SHP77 (cell line): Measurements from ENCODE around the gene PIWIL4.

Experiments used
- DNase-seq, 2 experiments: peaks; one replicate each; lab custom pipeline; 2025; lab: John Stamatoyannopoulos, UW

The PIWIL4 gene

DNA sequence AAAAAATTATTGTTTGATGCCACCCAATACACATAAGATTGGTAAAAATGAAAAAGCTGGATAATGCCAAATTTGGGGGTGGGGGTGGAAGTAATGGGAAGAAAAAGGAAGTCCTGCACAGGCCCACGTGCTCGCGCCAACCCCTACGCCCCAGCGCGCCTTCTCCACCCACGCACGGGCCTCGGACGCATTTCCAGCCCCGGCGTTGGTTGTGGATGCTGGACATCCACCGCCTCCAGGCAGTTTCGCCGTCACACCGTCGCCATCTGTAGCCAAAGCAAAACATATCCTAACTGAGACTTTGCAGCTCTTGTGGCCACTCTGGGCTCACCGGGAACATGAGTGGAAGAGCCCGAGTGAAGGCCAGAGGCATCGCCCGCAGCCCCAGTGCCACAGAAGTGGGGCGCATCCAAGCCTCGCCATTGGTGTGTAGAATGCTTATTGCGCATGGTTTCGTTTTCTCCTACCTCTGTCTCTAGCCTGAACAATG, at the start of gene PIWIL4:
PIWIL4 (plus strand) TSS at position 188 of the 490 bp plus-strand sequence; CDS start at position 339, 151 bp downstream.
- DNase-seq: no peak

DNA sequence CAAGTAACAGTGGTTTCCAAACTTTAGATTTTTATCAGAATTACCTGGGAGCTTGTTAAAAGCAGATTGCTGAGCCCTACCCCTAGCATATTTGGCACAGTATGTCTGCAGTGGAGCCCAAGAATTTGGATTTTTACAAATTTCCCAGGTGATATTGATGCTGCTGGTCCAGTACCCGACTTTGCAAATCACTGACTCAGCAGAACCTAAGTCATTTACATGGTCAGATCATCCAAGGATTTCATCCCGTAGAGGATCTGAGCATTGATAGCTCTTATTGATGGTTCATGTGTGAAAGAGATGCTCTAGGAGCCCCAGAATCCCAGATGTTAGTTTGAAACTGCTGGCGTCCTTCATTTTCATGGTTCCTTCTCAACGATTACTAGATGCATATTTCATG, 48.9 kb upstream of the PIWIL4 start:
- no peak for DNase-seq

- DNase-seq: no peak
Measured at GRCh38 chr11:94519478-94520084, 47.6 kb upstream of the PIWIL4 start.

DNA sequence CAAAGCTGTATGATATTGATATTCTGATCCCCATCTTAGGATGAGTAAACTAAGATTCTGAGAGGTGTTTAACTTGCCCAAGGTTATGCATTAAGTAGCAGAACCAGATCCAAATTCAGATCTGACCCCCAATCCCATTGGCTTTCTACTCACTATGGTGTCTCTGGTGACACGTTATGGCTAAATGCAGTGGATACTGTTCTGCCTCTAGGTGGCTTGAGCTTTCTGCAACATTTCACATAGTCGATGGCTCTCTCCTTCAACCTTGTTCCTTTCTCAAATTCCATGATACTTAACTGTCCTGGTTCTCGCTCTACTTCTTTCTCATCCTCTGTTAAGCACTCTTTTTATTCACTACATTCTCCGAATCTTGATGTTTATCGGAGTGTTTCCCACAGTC, 45.5 kb upstream of the PIWIL4 start:
- no peak for DNase-seq

DNA sequence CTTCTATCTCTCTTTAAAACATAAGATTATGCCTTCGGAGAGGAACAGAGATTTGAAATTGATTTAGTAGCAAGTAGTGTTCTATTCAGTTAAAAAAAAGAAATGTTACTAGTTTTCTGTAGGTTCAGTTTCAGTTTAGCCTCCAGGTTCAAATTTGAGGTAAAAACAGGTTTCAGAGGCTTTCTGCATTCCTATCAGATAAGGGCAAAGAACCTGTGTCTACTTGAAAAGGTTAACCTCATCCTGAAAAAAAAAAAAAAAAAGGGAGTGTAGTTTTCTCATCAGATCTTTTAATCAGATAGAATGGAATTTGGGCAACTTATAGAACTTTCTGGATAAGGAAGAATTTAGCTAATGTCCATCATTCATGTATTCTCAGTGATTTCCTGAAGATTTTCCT, 42.8 kb upstream of the PIWIL4 start:
- no peak for DNase-seq

- no peak for DNase-seq
Measured at GRCh38 chr11:94525546-94526324, 41.4 kb upstream of the PIWIL4 start.

DNA sequence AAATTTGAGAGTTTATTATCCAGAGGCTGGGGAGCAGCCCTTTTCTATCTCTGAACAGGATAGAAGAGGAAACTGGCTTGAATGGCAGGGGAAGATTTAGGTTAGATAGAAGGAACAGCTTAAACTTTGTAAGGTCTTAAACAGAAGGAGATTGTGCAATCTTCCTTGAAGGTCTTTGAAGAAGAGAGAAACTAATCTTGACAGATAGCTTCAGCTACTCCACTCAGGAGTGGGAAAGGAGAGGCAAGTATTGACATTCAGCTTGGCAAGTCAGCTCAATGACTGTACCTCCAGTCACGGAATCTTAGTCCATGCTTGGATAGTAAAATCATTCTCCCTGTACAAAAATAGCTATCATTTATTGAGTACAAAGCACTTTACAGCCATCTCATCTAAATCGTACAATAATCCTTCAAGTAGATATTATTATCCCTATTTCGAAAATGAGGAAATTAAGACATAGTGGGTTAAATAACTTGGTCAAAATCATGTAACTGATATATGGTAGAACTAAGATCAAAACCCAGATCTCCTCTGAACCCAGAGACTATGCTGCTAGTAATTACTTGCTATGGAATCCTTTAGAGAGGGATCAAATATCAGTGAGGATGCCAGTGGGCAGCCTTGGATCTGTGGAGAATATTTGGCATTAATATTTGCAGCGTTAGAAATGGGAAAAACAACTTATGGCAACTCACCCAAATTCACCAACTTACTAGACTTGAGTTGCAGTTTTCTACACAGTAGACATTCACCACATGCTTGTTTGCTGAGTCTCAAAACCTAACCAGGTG, 40.3 kb upstream of the PIWIL4 start:
- no peak for DNase-seq

DNA sequence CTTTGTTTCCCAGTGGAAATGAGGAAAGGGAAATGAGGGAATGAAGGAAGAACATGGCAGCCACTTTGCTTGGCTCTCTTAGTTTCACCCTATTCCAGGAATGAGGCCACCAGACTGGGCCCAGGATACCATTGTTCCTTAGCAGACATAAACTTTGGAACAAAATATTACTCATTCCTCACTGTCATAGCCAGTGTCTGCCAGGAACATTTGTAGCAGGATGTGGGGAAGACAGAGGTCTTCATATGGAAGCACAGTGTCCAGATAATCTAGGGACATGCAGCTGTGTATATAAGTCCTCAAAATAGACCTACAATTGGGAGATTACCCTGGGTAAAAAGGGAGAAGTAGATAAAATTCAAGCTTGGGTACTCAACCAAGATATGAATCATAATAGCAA, 38.6 kb upstream of the PIWIL4 start:
- no peak for DNase-seq

- no peak for DNase-seq
Measured at GRCh38 chr11:94532211-94532610, 35.0 kb upstream of the PIWIL4 start.

DNA sequence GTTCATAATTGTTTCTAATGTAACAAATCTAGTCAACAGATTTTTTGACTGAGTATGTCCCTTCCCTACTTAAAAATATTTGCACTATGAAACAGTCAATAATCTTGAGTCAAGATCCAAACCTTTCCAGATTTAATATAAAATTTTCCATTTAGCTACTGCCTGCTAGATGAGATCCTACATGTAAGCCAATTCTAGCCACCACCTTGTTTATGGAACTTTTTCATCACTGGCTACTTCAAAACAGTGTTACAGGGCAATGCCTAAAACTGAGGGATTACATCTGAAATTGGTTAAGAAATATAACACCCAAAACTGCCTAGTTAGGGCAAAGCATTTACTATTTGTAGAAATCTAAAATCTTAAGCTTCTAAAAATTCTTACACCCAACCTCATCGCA, 34.0 kb upstream of the PIWIL4 start:
- no peak for DNase-seq

DNA sequence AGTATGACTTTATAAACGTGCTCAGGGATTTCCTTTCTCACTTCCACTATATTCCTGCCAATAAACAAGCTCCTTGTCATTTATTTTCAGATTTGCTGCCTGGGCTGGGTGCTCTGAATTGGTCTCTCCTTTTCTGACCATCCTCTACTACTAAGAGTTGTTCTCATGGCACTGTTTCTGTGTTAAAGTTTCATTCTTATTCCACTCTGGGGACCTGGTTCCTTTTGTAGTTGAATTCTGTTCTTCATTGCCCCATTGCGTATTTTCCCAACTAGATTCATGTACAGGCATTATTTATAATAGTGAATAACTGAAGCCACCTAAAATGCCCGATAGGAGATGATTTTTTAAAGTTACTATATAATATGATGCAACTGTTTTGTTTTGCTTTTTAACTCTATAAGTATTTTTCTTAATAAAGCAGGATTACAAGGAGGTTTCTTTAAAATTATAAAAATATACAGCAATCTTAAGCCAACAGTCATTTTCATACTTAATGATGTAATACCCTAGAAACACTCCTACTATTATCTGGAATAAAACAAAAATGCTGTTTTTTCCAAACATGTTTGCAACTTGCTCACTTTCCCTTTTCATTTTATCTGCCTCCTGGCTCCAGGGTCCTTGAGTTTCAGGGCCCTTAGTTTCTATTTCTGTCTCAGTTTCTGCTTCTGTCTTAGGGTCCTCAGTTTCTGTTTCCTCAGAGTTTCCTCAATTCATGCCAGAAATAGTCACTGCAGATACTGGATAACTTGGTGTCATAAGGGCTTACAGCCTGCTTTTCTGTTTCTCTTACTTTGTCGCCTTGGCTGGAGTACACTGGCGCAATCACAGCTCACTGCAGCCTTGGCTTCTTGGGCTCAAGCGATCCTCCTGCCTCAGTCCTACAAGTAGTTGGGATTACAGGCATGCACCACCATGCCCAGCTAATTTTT, 33.2 kb upstream of the PIWIL4 start:
- DNase-seq: no peak

DNA sequence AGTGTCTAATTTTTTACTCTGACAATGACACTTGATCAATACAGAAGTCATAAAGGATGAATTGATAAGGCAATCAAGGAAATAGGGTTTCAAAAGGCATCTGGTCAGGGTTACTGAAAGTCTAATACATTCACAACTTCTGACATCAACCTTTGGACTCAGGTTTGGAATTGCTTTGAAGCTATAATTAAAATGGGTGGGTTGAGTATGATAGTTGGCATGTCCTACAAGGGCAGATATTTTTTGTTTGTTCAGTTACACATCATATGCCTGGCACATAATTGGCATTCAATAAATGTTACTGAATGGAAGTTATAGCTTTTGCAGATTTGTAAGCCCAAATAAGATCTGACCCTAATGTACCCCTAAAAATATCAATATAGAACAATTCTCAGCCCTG, 30.8 kb upstream of the PIWIL4 start:
- DNase-seq: no peak

- DNase-seq: no peak
Measured at GRCh38 chr11:94537031-94537600, 30.1 kb upstream of the PIWIL4 start.

GRCh38 chr11:94539420-94539819, 27.7 kb upstream of the PIWIL4 start:
- DNase-seq: no peak

DNA sequence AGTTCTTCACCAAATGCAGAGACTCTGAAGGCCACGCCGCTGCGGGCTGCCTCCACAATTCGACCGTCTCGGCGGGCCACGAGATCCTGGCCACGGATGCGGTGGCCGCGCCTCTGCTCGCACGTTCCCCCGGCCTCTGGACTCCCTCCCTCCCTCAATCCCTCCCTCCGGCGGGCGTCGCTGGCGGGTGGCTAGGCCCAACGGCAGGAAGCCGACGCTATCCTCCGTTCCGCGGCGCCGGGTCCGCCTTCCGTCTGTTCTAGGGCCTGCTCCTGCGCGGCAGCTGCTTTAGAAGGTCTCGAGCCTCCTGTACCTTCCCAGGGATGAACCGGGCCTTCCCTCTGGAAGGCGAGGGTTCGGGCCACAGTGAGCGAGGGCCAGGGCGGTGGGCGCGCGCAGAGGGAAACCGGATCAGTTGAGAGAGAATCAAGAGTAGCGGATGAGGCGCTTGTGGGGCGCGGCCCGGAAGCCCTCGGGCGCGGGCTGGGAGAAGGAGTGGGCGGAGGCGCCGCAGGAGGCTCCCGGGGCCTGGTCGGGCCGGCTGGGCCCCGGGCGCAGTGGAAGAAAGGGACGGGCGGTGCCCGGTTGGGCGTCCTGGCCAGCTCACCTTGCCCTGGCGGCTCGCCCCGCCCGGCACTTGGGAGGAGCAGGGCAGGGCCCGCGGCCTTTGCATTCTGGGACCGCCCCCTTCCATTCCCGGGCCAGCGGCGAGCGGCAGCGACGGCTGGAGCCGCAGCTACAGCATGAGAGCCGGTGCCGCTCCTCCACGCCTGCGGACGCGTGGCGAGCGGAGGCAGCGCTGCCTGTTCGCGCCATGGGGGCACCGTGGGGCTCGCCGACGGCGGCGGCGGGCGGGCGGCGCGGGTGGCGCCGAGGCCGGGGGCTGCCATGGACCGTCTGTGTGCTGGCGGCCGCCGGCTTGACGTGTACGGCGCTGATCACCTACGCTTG, 23.2 kb upstream of the PIWIL4 start, which contains the start of gene FUT4:
FUT4 (plus strand) TSS at position 227 of the 951 bp plus-strand sequence; CDS start at position 440, 213 bp downstream.
- DNase-seq: peak; percentile 50 to 64

- no peak for DNase-seq
Measured at GRCh38 chr11:94544646-94545263, 22.4 kb upstream of the PIWIL4 start.

DNA sequence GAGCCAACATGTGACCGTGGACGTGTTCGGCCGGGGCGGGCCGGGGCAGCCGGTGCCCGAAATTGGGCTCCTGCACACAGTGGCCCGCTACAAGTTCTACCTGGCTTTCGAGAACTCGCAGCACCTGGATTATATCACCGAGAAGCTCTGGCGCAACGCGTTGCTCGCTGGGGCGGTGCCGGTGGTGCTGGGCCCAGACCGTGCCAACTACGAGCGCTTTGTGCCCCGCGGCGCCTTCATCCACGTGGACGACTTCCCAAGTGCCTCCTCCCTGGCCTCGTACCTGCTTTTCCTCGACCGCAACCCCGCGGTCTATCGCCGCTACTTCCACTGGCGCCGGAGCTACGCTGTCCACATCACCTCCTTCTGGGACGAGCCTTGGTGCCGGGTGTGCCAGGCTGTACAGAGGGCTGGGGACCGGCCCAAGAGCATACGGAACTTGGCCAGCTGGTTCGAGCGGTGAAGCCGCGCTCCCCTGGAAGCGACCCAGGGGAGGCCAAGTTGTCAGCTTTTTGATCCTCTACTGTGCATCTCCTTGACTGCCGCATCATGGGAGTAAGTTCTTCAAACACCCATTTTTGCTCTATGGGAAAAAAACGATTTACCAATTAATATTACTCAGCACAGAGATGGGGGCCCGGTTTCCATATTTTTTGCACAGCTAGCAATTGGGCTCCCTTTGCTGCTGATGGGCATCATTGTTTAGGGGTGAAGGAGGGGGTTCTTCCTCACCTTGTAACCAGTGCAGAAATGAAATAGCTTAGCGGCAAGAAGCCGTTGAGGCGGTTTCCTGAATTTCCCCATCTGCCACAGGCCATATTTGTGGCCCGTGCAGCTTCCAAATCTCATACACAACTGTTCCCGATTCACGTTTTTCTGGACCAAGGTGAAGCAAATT, 21.7 kb upstream of the PIWIL4 start:
- DNase-seq: no peak

GRCh38 chr11:94546162-94546470, 21.1 kb upstream of the PIWIL4 start:
- no peak for DNase-seq

DNA sequence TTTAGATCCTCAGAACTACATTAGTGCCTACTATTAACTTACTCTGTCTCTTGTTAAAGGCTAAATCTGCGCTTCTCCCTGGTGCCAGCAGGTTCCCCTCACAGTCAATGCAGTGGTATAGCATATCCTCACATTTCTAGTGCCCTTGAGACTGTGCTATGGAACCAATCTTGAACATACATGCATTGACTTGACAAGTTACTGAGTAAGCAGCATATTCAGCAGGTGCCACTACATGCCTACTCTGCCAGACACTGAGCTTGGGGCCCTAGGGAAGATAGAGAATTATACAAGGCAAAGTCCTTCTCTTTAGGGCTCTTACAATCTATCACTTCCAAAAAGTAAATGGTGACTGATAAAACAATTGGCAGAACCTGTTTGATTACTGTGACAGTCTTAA, 20.3 kb upstream of the PIWIL4 start:
- no peak for DNase-seq
